A204.1 (cell line): Measurements from ENCODE around the gene UNC5C.
A peak's percentile ranks its signal among the peaks of the same experiment; 100 is the strongest.

Experiments
- FAIRE-seq: peaks from 2 replicates; lab custom pipeline; 2012; peaks lifted over from hg19 to GRCh38; lab: Jason Lieb, UNC

UNC5C gene

GRCh38 chr4:95325665-95326064 is 223.1 kb downstream of the UNC5C start:
- FAIRE-seq: no peak

GRCh38 chr4:95319169-95319568 is 229.6 kb downstream of the UNC5C start:
- no peak for FAIRE-seq

GRCh38 chr4:95318483-95318882 is 230.3 kb downstream of the UNC5C start:
- no peak for FAIRE-seq

GRCh38 chr4:95318044-95318443 is 230.7 kb downstream of the UNC5C start:
- FAIRE-seq: no peak

GRCh38 chr4:95317085-95317793 is 231.5 kb downstream of the UNC5C start:
- FAIRE-seq: no peak

GRCh38 chr4:95314573-95314972 is 234.2 kb downstream of the UNC5C start:
- no peak for FAIRE-seq

- no peak for FAIRE-seq
Measured at GRCh38 chr4:95304898-95305297, 243.9 kb downstream of the UNC5C start.

GRCh38 chr4:95300304-95300703 is 248.5 kb downstream of the UNC5C start:
- FAIRE-seq: no peak

GRCh38 chr4:95296052-95296451 is 252.7 kb downstream of the UNC5C start:
- no peak for FAIRE-seq

GRCh38 chr4:95295157-95295556 is 253.6 kb downstream of the UNC5C start:
- no peak for FAIRE-seq

- FAIRE-seq: no peak
Measured at GRCh38 chr4:95294321-95294720, 254.5 kb downstream of the UNC5C start.

- no peak for FAIRE-seq
Measured at GRCh38 chr4:95293014-95293413, 255.8 kb downstream of the UNC5C start.

- no peak for FAIRE-seq
Measured at GRCh38 chr4:95290702-95291101, 258.1 kb downstream of the UNC5C start.

- no peak for FAIRE-seq
Measured at GRCh38 chr4:95289028-95289634, 259.6 kb downstream of the UNC5C start.

GRCh38 chr4:95288552-95288951 is 260.2 kb downstream of the UNC5C start:
- FAIRE-seq: no peak

- no peak for FAIRE-seq
Measured at GRCh38 chr4:95285797-95286196, 263.0 kb downstream of the UNC5C start.

GRCh38 chr4:95284655-95285054 is 264.1 kb downstream of the UNC5C start:
- FAIRE-seq: no peak

- no peak for FAIRE-seq
Measured at GRCh38 chr4:95283320-95283719, 265.5 kb downstream of the UNC5C start.

- FAIRE-seq: no peak
Measured at GRCh38 chr4:95272797-95273196, 276.0 kb downstream of the UNC5C start.

- no peak for FAIRE-seq
Measured at GRCh38 chr4:95272036-95272435, 276.7 kb downstream of the UNC5C start.

- FAIRE-seq: no peak
Measured at GRCh38 chr4:95268819-95269565, 279.8 kb downstream of the UNC5C start.

- peak; percentile 56 for FAIRE-seq
Measured at GRCh38 chr4:95267081-95267480, 281.7 kb downstream of the UNC5C start.
